GM20000 (cell line): ENCODE data around the gene CLEC4F.

ENCODE experiments used
- DNase-seq: peaks from one replicate; pipeline ENCODE4 v3.0.0; 2012; ENCODE audit warnings: low spot score
- CTCF ChIP-seq: IDR thresholded peaks from 2 replicates; pipeline ENCODE4 v1.5.1; 2012; ENCODE audit warnings: mild to moderate bottlenecking, control low read depth; ENCODE audit errors: extremely low read depth, missing control alignments

The CLEC4F gene

GRCh38 chr2:70765507-70765906 is 54.9 kb downstream of the CLEC4F start:
- TF ChIP-seq CTCF, result no peak
- DNase-seq, result no peak

- DNase-seq, result no peak
- TF ChIP-seq CTCF, result no peak
Observed at GRCh38 chr2:70759446-70759845, 61.0 kb downstream of the CLEC4F start.
